Right lobe of liver (tissue), 6 donors: ENCODE measurements around the gene ANO6. TPM values are rescaled to one million over a fixed set of nuclear protein-coding genes. Genes with fewer than 3 reads are reported as not detected.
A peak's percentile ranks its signal among the peaks of the same experiment; 100 is the strongest.

ENCODE experiments used
- ATAC-seq, 4 donors: fragments of 200-7000 bp; cut with Tn5 transposase; one replicate each; pipeline ENCODE4 v1.9.1; 2020; ENCODE audit warnings: mild to moderate bottlenecking in 4 of 4, moderate library complexity in 4 of 4
- DNase-seq, 3 donors: peaks; one replicate each; pipeline ENCODE4 v3.0.0-alpha.2; 2020
- H3K27ac ChIP-seq, 3 donors: fragments of 200-600 bp; one replicate each; pipeline ENCODE4 v1.8.0; 2022
- H3K27me3 ChIP-seq, 2 donors: fragments of 200-600 bp; one replicate each; pipeline ENCODE4 v1.8.0; 2022
- H3K36me3 ChIP-seq, 4 donors: fragments of 200-600 bp; sonication (generic) in 1 of 4; one replicate each; pipeline versions ENCODE4 v1.5.1 to v1.8.0; 2017 to 2022; ENCODE audit warnings: control low read depth in 1 of 4
- H3K4me1 ChIP-seq, 4 donors: fragments of 200-600 bp; sonication (generic) in 1 of 4; one replicate each; pipeline versions ENCODE4 v1.5.1 to v1.8.0; 2017 to 2022; ENCODE audit warnings: control low read depth in 1 of 4
- H3K4me3 ChIP-seq, 3 donors: fragments of 200-600 bp; one replicate each; pipeline ENCODE4 v1.8.0; 2022
- H3K9me3 ChIP-seq, 4 donors: fragments of 200-600 bp; sonication (generic) in 1 of 4; one replicate each; pipeline versions ENCODE4 v1.5.1 to v1.8.0; 2017 to 2022; ENCODE audit warnings: control low read depth in 1 of 4
- POLR2A ChIP-seq: fragments of 450-650 bp; IDR thresholded peaks from one replicate; pipeline ENCODE4 v1.6.1; 2017; ENCODE audit warnings: antibody characterized with exemption, mild to moderate bottlenecking
- WGBS: methylation state at CpG from one replicate; pipeline ENCODE4 v1.1.6; 2018; ENCODE audit warnings: low coverage, low lambda C conversion rate; ENCODE audit not compliant: insufficient coverage; ENCODE audit errors: missing lambda C conversion rate; 5-methylcytosine and 5-hydroxymethylcytosine counted together
- intact Hi-C, 2 donors: fragments of 100-400 bp; cut with DNase I; formaldehyde crosslinking; loops; one replicate each; pipeline versions ENCODE4 v1.11.2 to v1.14.1; 2022
- total RNA-seq, 6 experiments: library from RNA; depleted of rRNA in 2 of 6; stranded (reverse); fragments of >200 nt in 2 of 6; fragmentation: NEBNext Ultra II Directional in 3 of 6; extraction: Animal tissue kit (Norgen Biotek cat#: 25700) in 3 of 6; gene quantifications; one replicate each; pipeline versions ENCODE4 v1.1.0 to v1.2.4, GENCODE V29; 2016 to 2023
- TF ChIP-seq, protein P1 (sequence below), 4 donors: fragments of 200-600 bp in 3 of 4; fragments of 450-650 bp in 1 of 4; IDR thresholded peaks; one replicate each; pipeline versions ENCODE4 v1.5.1 to v1.8.0; 2016 to 2022; ENCODE audit warnings: antibody characterized with exemption in 4 of 4, mild to moderate bottlenecking in 2 of 4
- donor health status: DM: no; HTN: yes; CAD: no.
- donor health status: DM: no; HTN: no; CAD: no.
- donor health status: DM: no; HTN: no; CAD: no.
- donor health status: DM: no; HTN: yes; CAD: no.
- donor health status: DM: no; HTN: yes; CAD: no.

Gene ANO6
- total RNA-seq, 6 experiments from 2014 or later, result 41.8 to 78.5 (median 48.9) TPM

GRCh38 chr12:45368841-45369489 is 153.1 kb downstream of the ANO6 start:
- TF ChIP-seq POLR2A, result no peak
- TF ChIP-seq, protein P1, sequence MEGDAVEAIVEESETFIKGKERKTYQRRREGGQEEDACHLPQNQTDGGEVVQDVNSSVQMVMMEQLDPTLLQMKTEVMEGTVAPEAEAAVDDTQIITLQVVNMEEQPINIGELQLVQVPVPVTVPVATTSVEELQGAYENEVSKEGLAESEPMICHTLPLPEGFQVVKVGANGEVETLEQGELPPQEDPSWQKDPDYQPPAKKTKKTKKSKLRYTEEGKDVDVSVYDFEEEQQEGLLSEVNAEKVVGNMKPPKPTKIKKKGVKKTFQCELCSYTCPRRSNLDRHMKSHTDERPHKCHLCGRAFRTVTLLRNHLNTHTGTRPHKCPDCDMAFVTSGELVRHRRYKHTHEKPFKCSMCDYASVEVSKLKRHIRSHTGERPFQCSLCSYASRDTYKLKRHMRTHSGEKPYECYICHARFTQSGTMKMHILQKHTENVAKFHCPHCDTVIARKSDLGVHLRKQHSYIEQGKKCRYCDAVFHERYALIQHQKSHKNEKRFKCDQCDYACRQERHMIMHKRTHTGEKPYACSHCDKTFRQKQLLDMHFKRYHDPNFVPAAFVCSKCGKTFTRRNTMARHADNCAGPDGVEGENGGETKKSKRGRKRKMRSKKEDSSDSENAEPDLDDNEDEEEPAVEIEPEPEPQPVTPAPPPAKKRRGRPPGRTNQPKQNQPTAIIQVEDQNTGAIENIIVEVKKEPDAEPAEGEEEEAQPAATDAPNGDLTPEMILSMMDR (IDR thresholded peaks at IDR 0.05), result no peak
- Histone ChIP-seq H3K36me3 (peaks cover 0 to 3% (median 0%) of the 10 kb centered on the region in 4 donors), H3K4me1 (no peaks in the 10 kb centered on the region), H3K27ac (no peak overlapping the region), H3K4me3 (no peak overlapping the region), H3K9me3 (peaks cover 0 to 3% (median 1%) of the 10 kb centered on the region in 4 donors), H3K27me3 (no peaks in the 10 kb centered on the region)
- 83% methylated on average over 2 of the region's 3 CpGs for WGBS
- DNase-seq (no peak), ATAC-seq (peak; percentile 16 to 89 (median 49))
- intact Hi-C loops, result no loop called here

- peaks cover 0 to 3% (median 1%) of the 10 kb centered on the region in 4 donors for H3K36me3 ChIP-seq
- 69% methylated on average over 1 of the region's 1 CpG for WGBS
- DNase-seq (no peak), ATAC-seq (no peak)
- TF ChIP-seq, protein P1 (IDR thresholded peaks at IDR 0.05), result no peak
- no peak for TF ChIP-seq POLR2A
- intact Hi-C loops, result no loop called here
- H3K27ac ChIP-seq, result no peak overlapping the region
- H3K4me3 ChIP-seq, result no peak overlapping the region
- no peaks in the 10 kb centered on the region for H3K4me1 ChIP-seq
- H3K27me3 ChIP-seq, result no peaks in the 10 kb centered on the region
- H3K9me3 ChIP-seq, result no peaks in the 10 kb centered on the region
Measured at GRCh38 chr12:45377815-45378214, 161.9 kb downstream of the ANO6 start.

- no peaks in the 10 kb centered on the region for H3K27me3 ChIP-seq
- 96% methylated on average over 5 of the region's 5 CpGs for WGBS
- H3K36me3 ChIP-seq, result peaks cover 0 to 11% (median 1%) of the 10 kb centered on the region in 4 donors
- no peaks in the 10 kb centered on the region for H3K4me1 ChIP-seq
- no peak overlapping the region for H3K27ac ChIP-seq
- intact Hi-C loops, result no loop called here
- H3K9me3 ChIP-seq, result no peaks in the 10 kb centered on the region
- TF ChIP-seq, protein P1 (IDR thresholded peaks at IDR 0.05), result no peak
- TF ChIP-seq POLR2A, result no peak
- ATAC-seq (no peak), DNase-seq (no peak)
- H3K4me3 ChIP-seq, result no peak overlapping the region
Measured at GRCh38 chr12:45379261-45379660, 163.4 kb downstream of the ANO6 start.

GRCh38 chr12:45381351-45381750 is 165.5 kb downstream of the ANO6 start:
- WGBS, result 93% methylated on average over 3 of the region's 4 CpGs
- no peaks in the 10 kb centered on the region for H3K9me3 ChIP-seq
- ATAC-seq (no peak), DNase-seq (no peak)
- H3K27ac ChIP-seq, result no peak overlapping the region
- no peak overlapping the region for H3K4me3 ChIP-seq
- H3K27me3 ChIP-seq, result no peaks in the 10 kb centered on the region
- peaks cover 0 to 11% (median 1%) of the 10 kb centered on the region in 4 donors for H3K36me3 ChIP-seq
- TF ChIP-seq, protein P1 (IDR thresholded peaks at IDR 0.05), result no peak
- TF ChIP-seq POLR2A, result no peak
- H3K4me1 ChIP-seq, result no peaks in the 10 kb centered on the region
- intact Hi-C loops, result loop anchor here in 1 of 2 donors (10.0 kb wide), 1 partner anchor 197 kb away; no protein-coding TSS in a partner anchor
